ENCODE results near the gene CYB561D2.

The CYB561D2 gene

DNA sequence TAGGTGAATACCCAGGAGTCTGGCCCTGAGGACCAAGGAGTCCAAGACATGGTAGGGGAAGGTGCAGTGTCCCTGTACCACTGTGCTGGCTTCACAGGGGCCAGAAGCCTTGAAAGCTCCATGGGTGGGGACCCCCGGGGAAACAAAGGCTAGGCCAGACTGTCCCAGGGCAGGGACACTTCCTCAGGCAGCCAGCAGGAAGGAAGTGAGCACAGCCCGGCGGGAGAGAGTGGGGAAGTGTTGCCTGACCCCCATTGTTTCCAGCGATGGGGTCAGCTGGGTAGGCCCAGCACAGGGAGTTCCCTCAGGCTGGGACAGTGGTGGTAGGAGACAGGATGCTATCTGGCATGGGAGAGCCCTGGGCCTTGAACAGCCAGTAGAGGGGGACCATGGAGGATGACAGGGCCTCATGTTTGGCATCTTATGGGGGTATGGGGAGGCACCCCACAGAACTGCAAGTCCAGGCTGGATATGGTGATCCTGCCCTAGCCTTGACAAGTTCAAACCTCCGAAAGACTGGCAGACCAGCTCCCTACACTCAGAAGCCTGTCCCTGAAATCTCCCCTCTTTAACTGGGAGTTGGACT, 27.0 kb upstream of the CYB561D2 start:
- no peak for ATAC-seq

DNA sequence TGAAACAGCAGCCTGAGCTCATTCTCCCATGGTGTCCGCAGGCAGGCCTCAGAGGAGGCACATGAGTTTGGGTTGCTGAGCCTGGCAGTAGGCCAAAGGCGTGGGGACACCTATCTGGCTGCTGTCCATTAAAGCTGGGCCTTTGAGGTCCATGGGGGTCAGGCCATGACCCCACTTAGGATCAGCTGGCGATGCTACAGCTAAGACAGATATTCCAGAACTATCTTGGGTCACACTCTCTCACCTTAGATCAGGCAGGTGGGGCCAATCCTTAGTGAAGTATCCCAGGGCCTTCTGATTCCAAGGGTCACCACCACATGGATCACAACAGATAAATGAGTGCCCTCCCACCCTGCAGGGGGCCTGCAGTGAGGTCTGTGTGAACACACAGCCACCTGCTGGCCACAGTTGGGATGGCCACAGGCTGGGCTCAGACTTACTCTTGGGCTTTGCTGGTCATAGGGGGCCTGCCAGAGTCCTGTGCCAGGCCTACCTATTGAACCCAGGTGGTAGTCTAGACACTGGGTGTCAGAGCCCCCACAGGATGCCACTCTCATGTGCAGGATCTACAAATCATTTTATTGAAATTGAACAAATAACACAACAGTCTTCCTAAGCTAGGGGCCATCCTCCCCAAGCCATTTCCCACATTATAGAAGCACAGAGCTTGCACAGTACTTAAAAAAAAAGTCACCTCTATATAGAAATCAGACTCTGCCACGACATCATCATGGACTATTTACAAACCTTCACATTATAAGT, 26.1 kb upstream of the CYB561D2 start:
- ATAC-seq = peak in 1 of 2 donors; percentile 21

GRCh38 chr3:50325113-50325480, 25.6 kb upstream of the CYB561D2 start:
- no peak for ATAC-seq

- ATAC-seq = no peak
Measured at GRCh38 chr3:50325497-50326181, 25.0 kb upstream of the CYB561D2 start.

DNA sequence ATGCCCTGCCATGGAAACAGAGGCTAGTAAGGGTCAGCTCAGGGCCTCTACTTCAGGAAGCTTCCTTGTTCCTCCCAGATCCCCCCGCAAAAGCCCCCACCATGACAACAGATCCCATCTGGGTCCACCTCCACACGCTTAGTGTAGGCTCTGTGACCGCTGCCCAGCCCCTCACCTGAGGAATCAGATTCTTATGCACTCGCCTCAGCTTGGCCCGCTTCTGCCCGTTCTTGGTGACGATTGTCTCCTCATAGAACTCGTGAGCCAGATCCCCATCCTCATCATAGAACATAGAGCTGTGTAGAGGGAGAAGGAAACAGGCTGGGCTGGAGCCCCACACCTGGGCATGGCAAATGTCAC, 24.5 kb upstream of the CYB561D2 start:
- ATAC-seq = no peak

DNA sequence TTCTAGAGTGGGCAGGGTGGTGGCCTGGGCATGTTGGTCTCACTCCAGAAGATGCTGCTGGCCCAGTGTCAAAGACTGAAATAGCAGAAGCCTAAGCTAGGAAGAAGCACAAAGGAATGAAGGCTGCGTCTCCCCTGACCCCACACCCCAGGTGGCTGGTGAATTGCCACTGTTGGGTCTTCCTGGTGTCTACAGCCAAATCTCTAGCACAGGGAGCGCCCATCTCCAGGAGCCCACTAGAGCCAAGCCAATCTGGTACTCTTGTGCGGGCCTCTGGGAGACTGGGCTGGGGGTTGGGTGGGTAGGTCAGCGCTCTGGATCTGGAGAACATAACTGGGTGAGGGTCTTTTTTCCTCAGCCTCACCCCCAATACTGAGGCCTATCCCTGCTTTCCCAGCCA, 23.5 kb upstream of the CYB561D2 start:
- no peak for ATAC-seq

DNA sequence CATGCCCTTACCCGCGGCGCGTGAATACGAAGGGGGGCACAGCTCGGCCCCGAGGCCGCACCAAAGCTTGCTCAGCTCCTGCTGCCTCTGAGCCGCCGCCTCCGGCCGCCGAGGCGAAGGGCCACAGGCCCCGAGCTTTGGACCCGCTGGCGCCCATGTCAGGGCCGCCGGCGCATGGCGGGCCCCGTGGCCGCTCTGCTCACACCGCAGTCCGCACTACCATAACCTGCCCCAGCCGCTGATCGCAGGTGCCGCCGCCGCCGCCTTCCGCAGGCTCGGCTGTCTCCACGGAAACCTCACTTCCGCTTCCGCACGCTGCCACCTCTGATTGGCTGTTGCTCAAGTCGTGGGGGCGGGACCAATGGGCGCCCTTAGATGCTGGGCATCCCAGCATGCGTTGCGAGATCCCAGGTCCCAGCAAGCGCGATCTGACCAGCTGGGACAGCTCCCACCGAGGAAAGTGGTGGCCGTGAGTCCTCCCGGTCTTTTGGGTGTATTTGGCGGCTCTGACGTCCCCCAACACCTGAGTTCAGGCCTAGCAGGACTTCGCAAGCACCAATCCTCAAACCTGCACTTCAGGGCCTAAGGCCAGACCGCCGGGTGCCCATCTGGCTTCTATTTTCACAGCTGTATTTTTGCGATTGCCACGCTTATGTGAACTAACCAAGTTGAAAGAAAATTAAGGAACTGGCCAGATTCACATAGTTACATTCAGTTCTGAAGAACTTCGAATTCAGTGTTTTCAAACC, 22.5 kb upstream of the CYB561D2 start, which contains the start of gene TUSC2:
Gene TUSC2 (minus strand): TSS at position 281 of the 749 bp plus-strand sequence. CDS start 124 bp downstream, at position 157.
- ATAC-seq = peak; percentile 95 to 96

- no peak for ATAC-seq
Measured at GRCh38 chr3:50330330-50330729, 20.3 kb upstream of the CYB561D2 start.

- ATAC-seq = no peak
Measured at GRCh38 chr3:50331364-50331907, 19.2 kb upstream of the CYB561D2 start.

DNA sequence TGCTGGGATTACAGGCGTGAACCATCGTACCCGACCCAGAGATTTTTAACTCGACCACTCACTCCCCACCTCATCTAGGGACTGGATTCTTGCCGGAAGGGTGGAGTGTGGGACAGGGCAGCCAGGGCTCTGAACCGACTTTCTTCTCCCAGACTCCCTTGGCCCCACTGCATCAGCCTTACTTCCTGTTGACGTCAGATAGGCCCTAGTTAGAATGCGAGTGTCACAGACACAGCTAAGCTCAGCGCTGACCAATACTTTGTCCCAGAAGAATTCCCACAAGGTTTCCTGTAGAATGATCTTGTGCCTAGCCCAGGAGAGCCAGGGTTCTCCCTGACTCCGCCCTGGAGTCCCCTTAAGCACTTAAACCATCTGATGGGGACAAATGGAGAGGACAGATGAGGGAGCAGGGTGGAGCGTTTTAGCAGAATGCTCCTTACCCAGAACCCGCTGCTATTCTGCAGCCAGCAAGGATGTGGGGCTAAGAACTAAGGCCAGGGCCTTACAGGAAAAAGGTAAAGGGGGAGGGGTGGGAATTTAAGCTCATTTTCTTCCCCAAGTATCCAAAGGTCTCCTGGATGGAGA, 16.8 kb upstream of the CYB561D2 start:
- ATAC-seq = no peak

DNA sequence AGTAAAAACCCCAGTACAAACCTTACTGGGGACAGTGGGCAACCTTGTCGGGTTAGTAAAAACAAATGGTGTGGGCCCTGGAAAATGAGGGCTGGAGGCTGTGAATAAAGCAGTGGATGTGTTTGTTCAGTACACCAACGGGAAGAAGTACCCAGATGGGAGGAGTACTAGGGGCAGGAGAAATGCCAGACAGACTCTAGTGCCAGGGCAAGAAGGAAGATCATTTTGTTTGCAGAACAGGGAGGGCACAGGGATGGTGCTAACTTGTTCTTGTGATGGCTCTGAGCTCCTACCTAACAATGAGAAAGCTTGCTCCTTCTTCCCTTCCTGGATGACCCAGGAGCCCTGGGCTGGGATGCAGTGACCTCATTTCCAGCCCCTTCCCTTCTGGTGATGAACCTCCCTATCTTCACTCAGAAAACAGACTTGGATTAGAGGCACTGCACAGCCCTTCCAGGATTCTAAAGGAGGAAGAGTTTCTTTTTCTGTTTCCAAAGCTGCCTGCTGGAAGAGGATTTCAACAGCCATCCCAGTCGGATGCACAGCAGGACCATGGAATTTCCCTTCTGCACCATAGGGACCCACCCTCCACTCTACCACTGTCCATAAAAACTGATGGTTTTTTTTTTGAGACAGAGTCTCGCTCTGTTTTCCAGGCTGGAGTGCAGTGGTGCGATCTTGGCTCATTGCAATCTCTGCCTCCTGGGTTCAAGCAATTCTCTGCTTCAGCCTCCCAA, 16.2 kb upstream of the CYB561D2 start:
- ATAC-seq = no peak

DNA sequence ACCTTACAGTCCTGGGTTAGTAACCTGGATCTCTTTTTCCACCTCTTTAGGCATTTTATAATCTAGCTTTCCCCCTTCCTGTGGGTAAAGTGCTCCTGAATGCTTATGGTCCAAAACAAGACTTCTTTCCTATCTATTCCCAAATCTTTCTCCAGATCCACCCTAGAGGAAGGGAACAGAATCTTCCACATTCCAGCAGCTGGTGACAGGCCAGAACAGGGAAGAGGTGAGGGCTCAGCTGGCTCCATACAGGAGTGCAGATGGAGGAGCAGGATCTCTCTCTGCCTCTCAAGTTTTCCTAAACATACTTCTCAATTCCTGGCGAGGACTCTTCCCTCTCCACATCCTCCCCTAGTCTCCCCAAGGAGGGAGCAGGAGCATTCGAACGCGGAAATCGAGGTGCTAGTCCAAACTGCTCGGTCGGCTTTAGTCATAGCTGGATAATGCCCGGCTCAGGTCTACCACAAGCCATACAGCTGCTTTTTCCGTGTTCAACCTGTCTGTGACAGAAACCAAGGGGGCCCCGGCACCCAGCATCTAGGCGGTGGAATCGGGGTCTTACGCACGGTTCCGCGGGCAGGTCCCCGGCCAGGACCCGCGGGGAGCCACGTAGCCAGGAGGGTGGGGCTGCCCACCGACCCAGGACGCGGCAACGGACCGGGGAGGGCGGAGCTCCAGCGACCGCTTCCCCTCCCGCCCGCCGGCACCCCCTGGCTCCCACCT, 14.0 kb upstream of the CYB561D2 start:
- ATAC-seq = peak; percentile 34 to 36

DNA sequence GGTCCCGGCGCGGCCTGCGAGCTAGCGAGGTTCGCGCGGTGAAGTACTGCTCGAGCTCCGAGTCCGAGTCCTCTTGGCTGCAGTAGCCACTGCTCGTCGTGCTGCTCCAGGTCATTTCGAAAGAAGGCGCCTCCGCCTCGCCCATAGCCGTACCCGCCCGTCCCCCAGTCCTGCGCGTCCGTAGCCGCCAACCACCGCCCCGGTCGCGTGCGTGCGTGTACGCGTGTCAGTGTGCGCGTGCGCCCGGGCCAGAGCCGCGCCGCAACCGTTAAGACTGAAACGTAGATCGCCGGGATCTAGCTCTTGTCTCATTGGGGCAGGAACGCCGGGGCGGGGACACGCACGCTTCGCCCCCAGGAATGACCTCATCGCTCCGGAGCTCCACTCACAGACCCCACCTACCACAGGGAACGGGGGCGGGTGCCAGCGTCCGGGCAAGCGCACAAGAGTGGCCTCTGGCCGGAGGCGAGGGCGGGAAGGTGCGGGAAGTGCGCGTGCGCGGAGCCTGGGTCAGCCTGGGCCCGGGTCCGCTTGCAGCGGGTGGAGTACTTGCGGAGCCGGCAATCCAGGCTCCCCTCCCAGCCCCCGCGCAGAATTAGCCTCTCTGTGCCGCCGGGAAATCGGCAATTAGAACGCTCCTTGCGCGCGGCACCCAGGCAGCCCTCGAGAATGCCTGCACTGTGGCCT, 13.3 kb upstream of the CYB561D2 start:
- ATAC-seq = peak; percentile 83 to 84

DNA sequence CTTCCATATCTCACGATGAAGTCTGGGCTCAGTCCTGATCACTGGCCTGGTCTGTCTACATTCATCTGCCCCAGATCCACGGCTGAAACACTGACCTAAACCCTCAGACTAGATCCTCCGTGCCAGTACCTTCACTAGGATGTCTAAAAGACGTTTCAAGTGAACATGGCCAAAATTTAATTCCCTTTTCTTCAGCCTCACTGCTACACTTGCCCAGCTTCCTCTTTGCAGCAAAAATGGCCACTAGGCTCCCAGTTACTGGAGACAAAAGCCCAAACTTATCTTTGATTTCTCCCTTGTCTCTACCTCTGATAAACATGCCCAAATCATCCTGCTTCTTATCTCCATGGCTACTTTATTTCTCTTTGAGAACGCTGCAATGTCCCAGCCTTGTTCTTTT, 11.7 kb upstream of the CYB561D2 start:
- ATAC-seq = no peak

DNA sequence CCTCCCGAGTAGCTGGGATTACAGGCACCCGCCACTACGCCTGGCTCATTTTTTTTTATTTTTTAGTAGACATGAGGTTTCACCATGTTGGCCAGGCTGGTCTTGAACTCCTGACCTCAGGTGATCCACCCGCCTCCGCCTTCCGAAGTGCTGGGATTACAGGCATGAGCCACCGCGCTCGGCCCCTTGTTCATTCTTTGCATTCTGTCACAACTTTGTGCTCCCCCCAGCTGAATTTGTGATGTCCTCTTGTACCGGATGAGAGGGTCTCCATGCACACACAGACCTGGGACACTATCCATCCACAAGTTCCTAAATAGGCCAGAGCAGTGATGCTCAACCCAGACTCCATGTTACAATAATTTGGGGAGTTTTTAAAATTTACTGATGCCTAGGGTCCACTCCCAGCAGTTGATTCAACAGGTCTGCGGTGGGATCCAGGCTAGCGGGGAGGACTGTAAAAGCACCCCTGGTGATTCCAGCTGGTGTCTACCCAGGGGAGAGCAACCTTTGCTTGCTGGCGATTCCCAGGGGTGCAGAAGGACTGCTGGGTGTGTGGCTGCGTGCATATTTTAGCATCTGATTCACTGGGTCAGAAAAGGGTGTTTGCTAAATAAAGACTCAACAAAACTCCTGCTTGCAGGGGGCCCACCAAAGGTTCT, 11.0 kb upstream of the CYB561D2 start:
- no peak for ATAC-seq

DNA sequence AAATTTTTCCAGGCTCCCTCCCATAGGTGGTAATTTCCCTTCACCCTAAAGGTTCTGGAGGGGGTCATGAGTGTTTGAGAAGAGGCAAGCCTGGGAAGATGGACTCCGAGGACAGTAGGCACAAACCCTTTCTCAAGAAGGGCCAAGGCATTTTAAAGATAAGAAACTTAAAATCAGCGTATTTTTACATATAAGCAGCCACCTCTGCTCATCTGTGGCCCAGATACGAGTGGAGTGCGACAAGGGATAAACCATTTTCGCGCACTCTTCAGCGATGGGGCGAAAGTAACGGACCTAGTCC, 10.6 kb upstream of the CYB561D2 start:
- ATAC-seq = no peak

- ATAC-seq = peak; percentile 12 to 17
Measured at GRCh38 chr3:50340448-50341329, 10.0 kb upstream of the CYB561D2 start, which contains the start of gene RASSF1. TSS of gene RASSF1 (minus strand) at chr3:50340836. CDS start at chr3:50340805, 31 bp downstream.

GRCh38 chr3:50341537-50341936, 9.1 kb upstream of the CYB561D2 start:
- no peak for ATAC-seq

Data from activated CD4-positive, CD25-positive, alpha-beta regulatory T cell treated with anti-CD3 and anti-CD28 coated beads, Interleukin-2, amount 50 U/mL, for 24 hours (primary cell).